NCI-H82 treated with DMSO at 0.1 percent for 48 hours (cell line): ENCODE results near the gene TNFRSF14.
"Not testable (repeated sequence)": the region's sequence is repeated elsewhere in the genome, so short reads cannot be mapped to it uniquely, and the experiment has no call there.

Experiments used
- DNase-seq: peaks from one replicate; lab custom pipeline; 2025; ENCODE audit not compliant: unreplicated experiment; lab: John Stamatoyannopoulos, UW

The TNFRSF14 gene

DNA sequence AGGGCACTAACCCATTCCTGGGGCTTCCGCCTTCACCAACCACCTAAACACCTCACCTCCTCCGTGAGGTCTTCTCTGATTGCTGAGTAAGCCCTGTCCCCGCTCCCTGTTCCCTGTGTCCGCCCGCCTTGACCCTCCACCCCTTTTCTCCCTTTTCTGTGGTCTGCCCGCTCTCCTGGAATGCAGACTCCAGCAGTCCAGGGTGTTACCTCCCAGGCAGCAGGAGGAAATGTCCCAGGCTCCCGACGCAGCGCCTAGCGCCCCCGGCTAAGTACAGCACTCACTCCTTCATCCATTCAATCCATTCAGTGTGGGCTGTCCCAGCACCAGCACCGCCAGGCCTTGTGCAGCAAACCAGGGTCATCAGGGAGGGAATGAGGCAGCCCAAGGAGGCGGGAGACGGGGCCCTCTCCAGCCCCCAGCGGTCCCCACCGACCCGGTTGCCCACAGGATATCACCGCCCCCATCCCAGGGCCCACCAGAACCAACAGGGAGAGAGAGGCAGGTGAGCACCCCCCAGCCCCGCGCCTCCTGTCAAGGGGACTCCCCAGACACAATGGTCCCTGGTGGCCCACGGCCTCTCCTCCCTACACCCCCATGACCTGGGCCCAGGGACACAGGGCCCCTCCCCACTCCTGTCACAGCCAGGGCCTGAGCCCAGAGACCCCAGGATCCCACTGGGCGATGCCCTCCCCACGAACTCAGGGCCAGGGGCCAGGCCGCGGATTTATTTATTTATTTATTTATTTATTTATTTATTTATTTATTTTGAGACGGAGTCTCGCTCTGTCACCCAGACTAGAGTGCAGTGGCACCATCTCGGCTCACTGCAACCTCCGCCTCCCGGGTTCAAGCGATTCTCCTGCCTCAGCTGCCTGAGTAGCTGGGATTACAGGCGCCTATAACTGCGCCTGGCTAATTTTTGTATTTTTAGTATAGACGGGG is 10.2 kb downstream of the TNFRSF14 start:
- DNase-seq = no peak

DNA sequence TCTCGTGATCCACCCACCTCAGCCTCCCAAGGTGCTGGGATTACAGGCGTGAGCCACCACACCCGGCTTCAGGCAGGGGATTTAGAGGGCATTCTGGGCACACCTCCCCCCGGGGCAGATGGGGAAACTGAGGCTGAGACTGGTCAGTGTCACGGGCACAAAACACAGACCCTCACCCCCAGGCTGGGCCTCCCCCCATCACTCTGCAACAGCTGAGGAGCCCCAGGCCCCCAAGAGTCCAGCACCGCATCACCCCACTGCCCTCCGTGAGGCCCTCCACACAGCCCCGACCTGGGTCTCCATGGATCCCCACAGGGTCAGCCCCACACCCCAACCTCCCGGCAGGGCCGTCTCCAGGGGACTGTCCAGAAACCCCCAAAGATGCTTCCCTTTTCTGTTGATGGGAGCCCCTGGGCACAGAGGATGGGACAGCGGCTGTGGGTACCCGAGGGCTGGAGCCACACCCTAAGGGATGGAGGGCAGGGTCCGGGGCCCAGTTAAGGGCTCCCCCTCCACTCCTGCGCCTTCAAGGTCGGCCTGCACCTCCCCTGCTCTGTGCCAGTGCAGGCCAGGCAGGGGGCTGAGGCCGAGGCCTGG is 11.0 kb downstream of the TNFRSF14 start:
- no peak for DNase-seq

DNA sequence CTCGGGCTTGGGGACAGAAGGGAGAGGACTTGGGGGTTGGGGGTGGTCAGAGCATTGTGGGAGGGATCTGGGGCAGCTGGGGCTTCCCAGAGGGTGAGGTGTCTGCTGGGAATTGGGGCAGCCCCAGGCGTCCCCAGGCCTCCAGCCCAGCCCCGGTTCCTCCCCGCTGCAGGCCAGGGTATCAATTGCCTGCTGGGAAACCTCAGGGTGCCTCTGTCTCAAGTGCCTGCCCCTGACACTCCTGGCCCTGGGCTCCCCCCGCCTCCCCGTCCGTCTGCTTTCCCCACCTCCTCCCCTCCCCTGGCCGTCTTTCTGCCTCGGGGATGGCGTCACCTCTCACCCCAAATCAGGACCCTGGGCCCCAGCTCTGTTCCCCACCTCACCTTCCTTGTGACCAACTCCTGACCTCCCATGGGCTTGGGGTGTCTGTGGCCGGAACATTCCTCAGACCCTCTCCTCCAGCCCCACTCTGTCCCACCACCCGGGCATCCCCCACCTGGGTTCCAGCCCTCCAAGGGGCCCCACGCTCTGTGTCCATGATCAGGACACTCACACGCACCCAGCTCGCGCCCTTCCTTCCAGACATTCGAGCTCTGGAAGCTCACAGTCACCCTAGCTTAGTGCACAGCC is 12.1 kb downstream of the TNFRSF14 start:
- not testable (repeated sequence) for DNase-seq

DNA sequence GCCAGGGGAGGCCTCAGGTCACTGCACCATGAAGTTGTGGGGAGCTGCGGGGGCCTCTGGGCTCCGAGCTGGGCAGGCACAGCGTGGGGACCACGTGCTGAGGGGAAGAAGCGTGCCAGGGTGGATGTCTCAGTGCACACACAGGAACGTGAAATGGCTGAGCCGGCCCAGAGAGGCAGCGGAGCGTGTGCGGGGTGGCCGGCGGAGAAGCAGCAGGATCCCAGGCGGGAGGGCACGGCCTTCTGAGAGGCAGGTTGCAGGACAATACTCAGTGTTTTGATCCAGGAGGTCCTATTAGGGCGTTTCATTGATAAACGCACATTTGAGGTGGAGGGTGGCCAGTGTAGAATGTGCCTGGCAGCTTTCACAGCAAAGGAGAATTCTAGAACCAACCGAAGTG is 12.9 kb downstream of the TNFRSF14 start:
- no peak for DNase-seq

DNA sequence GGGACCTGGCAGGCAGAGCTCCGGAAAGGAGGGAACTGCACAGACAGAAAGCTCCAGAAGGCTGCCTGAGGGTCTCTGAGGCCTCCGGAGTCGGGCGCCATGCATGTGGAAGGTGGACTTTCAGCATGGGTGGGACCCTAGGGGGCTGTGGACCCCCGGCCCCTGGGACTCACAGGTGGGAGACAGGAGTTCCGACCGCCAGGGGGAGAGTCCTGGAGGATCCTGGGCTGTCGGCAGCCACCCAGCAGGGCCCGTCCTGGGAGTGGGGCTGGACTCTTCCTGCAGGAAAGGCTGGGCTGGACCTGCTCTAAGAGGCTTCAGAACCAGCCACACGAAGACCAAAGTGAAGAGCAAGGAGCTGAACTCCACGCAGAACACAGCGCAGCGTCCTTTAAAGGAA is 13.5 kb downstream of the TNFRSF14 start:
- DNase-seq = not testable (repeated sequence)

DNA sequence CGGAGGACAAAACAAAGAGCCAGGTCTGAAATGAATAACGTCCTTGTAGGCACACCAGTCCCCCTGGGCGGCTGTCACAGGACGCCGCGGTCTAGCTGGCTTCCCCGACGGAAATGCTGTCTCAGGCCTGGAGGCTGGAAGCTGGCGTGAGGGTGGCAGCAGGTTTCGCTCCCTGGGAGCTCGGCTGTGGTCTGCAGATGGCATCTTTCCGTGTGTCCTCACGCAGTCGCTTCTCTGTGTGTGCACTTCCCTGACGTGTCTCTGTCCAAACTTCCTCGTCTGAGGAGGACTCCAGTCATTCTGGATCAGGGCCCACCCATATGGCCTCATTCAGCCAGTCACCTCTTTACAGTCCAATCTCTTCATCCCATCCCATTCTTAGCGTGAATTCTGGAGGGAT is 14.2 kb downstream of the TNFRSF14 start:
- no peak for DNase-seq

DNA sequence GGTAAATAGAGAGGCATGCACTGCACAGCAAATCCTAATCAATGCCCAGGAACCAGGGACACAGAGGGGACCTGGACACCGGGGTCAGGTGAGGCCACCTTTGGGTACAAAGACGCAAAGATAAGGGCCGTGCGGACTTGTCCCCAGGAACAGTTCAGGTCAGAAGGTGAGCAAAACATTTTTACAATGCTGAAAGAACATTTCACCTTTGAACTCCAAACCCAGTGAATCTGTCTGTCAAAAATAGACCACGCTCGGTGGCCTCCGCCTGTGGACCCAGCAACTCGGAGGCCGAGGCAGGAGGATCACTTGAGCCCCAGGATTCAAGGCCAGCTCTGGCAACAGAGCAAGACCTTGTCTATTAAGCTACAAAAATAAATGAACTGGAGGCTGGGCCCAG is 15.2 kb downstream of the TNFRSF14 start:
- DNase-seq = no peak

DNA sequence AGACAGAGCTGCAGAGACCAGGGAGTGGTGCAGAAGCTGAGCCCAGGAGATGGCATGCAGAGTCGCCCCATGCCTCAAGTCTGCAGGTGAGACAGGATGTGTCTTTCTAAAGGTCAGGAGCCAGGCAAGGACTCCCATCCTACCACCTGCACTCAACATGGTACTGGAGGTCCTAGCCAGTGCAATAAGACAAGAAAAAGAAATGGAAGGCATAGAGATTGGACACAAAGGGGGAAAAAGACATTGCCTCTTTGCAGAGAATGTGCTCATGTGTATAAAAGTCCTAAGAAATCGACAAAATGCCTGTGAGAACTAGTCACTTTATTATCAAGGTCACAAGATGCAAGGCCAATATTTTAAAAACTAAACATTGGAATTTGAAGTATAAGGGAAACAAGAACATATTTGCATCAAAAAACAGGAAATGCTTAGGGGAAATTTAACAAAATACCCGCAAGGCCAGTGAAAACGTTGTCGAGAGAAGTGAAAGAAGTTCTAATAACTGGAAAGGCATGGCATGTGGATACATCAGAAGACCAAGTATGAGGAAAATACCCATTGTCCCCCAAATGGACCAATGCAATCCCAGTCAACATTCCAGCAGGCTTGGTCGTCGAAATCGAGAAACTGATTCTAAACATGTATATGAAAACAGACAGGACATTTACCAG is 17.2 kb downstream of the TNFRSF14 start:
- no peak for DNase-seq

DNA sequence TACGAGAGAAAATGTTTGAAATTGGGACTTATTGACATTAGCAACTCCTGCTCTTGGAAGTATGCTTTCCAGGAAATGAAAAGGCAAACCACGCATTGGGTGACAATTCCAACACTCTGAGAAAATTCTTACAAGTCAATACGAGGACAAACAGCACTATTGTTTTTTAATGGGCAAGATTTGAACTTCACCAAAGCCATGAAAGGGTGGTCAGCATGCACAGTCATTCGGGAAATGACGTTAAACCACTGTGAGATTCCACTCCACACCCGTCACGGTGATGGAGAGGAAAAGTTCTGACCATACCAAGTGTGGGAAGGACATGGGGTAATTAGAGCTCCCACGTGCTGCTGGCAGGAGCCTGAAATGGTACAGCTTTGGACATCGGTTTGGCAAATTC is 18.2 kb downstream of the TNFRSF14 start:
- DNase-seq = no peak

DNA sequence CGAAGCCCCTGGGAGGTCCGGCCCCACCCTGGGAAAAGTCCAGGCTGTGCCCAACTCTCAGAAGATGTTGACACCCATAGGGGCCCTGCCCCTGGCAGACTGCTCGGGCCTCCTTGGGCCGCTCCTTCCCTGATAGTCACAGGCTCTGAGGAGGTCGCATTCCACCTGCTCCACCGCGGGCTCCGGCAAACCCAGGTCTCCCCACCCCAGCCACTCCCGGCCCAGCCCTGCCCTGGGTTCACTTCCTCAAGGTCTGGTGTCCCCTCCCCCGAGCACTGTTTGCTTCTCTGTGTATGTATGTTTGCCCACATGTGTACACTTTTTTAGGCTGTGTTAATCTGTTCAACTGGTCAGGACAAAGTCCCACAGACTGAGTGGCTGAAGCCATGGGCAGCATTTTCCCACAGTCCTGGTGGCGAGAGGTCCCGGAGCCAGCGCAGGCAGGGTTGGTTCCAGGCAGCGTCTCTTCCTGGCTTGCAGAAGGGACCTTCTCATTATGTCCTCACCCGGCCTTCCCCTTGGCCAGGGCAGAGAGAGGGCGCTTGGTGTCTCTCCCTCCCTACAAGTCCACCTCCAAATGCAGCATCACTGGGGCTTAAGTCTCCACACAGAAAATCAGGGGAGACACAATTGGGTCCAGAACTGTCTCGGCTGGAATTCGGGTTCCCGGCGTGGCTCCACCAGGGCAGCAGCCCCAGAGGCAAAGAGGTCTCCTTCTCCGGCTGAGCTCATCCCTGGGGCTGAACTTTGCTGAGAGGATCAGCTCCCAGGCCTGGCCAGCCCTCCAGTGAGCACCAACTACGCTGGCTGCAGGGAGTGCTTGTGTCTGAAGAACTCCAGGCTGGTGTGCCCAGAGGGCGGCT is 19.9 kb downstream of the TNFRSF14 start:
- DNase-seq = no peak

DNA sequence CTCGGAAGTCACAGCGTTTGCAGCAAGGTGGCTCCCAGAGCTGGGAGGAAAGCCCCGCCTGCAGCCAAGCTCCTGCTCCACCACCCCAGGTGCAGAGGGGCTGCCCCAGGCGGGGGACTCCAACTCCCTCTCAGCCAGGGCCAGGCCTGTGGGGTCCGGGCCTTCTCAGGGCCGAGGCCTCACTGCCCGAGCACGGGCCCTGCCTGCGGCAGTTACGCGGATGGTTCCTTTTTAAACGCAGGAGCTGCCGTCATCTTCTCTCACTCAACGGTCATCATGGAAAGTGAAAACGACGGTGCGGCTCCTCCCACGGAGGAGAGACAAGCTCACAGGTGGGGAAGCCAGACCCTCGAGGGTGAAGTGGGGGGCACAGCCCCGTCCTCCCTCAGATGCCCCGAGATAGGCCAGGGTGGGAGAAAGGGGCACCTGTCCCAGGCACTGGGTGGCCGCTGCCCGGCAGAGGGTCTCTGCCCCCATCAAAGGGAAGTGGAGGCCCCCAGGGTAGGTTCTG is 21.4 kb downstream of the TNFRSF14 start:
- not testable (repeated sequence) for DNase-seq

DNA sequence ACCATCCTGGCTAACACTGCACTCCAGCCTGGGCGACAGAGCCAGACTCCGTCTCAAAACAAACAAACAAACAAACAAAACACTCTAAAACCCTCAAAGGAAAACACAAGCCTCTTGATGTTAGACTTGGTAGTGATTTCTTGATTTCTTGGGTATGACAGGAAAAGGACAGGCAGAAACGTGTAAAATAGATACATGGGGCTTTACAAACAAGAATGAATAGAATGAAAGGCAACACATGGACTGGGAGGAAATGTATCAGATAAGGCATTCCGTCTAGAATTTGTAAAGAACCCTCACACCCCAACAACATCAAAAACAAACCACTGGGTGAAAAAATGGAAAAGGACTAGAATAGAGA is 22.6 kb downstream of the TNFRSF14 start:
- no peak for DNase-seq

DNA sequence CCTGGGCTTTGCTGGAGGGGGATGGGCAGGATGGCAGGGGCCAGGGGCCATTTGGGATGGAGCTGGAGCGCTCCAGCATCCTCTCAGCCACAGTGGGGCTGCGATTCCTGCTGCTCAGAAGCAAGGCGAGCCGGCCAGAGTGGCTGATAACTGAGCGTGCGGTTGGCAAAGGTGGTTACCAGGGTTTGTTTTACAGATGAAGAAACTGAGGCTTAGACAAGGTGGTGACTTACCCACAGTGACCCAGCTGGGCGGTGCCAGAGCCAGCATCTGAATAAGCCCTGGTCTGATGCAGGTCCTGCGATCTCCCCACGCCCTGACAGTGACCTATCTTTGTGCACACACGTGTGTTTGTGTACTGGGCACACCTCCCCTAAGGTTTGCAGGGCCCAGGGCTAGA is 24.5 kb downstream of the TNFRSF14 start:
- no peak for DNase-seq

DNA sequence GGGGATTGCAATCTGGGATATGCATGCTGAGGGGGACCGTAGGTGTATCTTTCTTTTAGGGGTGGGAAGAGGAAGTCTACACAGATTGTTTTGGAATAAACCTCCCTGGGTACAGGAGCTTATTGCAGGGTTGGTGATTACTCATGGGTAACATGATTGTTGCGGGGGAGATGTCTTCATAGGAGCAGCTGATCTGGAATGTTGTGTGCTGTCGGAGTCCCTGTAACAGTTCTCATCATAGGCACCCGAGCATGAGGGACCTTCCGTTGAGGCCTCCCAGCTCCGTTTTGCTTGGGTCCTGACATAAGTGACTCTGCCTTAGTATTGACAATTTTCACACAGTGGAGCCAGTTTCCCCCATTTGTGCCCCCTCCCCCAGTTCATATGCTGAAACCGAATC is 26.2 kb downstream of the TNFRSF14 start:
- DNase-seq = no peak

DNA sequence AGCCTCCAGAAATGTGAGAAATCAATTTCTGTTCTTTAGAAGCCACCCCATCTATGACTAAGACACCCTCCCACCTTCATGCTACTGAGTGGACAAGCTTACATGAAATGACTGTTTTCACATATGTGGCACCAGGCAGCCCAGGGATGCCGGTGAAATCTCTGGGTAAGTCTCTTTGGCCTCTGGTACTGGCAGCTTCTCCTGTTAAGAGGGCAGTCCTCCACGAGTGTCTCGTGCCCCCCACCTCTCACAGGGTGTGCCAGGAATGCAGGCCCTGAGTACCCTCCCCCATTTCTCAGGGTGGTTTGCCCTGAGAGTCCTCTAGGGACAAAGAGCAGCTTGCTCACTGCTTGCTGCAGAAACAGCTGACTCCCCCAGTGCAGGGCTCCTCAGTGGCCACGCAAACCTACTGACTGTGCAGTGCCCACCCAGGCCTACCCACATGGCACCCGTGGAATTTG is 27.2 kb downstream of the TNFRSF14 start:
- no peak for DNase-seq

DNA sequence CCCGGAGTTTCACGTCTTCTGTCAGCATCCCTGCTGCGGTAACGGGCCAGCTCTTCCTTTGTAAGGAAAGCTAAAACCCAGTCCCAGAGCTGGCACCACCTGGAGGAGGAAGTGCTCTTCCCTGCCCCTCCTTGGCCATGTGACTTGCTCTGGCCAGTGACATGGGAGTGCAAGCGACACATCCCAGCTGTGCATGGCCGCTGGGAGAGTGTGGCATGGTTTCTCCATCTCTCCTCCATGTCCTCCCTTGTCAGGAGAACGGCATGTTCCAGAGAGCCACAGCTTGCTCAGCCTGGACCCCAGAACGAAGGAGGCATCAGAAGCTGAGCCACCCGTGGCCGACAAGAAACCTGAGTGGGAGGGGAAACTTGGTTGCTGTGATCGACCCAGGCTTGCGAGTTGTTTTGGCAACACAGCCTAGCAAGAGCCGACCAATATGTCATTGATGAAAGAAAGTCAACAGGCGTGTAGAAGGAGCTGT is 27.7 kb downstream of the TNFRSF14 start:
- no peak for DNase-seq

DNA sequence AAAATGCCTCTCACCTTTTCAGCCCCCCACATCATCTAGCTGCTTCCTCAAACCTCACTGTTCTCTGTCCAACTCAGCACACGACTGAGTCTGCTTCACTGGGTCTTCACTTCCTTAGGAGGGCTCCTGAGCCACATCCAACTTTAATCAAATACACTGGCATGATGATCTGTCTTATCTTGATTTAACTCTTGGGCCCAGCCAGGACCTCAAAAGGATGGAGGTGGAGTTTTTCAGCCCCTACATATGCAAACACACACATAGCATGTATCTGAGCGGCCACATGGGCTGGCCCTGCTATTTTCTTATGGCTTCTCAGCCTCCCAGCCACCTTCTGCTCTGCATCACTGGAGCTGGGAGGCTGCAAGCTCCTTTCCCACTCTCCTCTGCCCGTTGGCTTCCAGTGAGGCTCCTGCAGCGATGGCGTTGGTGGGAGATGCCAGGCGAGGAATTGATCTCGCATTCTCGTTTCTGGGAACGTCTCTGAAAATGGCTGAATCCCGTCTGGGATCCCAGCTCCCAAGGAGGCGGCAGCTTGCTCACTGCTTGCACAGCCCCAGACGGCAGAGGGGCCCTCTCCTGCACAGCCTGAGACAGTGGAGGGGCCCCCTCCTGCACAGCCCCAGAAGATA is 28.6 kb downstream of the TNFRSF14 start:
- no peak for DNase-seq

DNA sequence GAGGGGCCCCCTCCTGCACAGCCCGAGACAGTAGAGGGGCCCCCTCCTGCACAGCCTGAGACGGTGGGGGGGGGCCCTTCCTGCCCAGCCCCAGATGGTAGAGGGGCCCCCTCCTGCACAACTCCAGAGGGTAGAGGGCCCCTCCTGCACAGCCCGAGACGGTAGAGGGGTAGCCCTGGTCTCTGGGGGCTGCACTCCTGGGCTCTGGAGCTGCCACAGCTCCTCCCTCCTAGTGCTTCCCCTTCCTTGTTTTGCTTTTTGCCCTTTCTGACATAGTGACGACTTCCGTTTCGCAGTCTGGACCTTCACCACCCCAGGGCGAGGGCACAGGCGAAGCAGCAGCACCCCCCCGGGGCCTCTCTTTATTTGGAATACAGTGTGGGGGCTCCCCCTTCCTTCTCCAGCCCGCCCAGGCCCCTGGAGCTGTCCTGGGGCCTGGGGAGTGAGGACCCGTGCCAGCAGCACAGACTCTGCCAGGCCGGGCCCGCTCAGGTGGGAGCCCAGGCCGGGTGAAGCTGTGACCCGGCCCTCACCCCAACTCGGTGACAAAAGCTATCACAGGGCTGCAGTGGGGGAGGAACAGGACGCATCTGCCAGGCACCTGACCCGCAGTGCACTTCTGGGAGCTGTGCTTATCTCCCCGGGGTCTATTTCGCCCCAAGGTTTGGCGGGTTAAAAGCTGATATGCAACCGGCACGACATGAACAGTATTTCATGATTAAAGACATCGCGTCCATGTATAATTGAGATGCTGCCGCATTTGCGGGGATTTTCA is 29.3 kb downstream of the TNFRSF14 start:
- DNase-seq = no peak
